ENCODE data around the gene RNF224. TPM values are rescaled to one million over a fixed set of nuclear protein-coding genes. Genes with fewer than 3 reads are reported as not detected.

RNF224 gene
- total and polyA plus RNA-seq, 4 experiments from 2014 or later = not detected

GRCh38 chr9:137222190-137223077 is 4.9 kb upstream of the RNF224 start, which contains the start of gene RNF208:
TSS of gene RNF208 (minus strand) at chr9:137222240. CDS start at chr9:137221212, 1,028 bp downstream.
- H3K4me3 ChIP-seq (ENCODE audit: low read length in 2 of 2) = peak within 1 kb of the TSS in 1 of 2 donors; percentile 70
- peaks cover 18% of the 10 kb centered on the region for H3K4me1 ChIP-seq (ENCODE audit: insufficient read depth, low read length)
- H3K4me3 Mint-ChIP-seq = peak within 1 kb of the TSS; percentile 62 to 84 (median 77)
- DNase-seq = no peak
- H3K9me3 Mint-ChIP-seq = no peaks in the 10 kb centered on the region
- H3K36me3 Mint-ChIP-seq = no peaks in the 10 kb centered on the region
- H3K27me3 ChIP-seq (ENCODE audit: insufficient read depth, low read length) = no peaks in the 10 kb centered on the region
- intact Hi-C loops (cut with micrococcal nuclease) = loop anchor here (1.0 to 5.0 kb wide), 12 partner anchors 14 to 495 kb away; partner anchors contain the start of genes ANAPC2, MAN1B1, NDOR1 and NELFB
- ChIA-PET POLR2A (ENCODE audit: partially characterized antibody) (interaction anchor here (0.7 to 6.8 kb wide), 19 partner anchors 14 to 431 kb away, joined by 3 to 61 read pairs (median 18); partner anchors contain the start of genes ANAPC2, CLIC3, EXD3 and MAN1B1), CTCF (ENCODE audit: partially characterized antibody) (interaction anchor here (0.7 to 2.5 kb wide), 5 partner anchors 13 to 127 kb away, joined by 3 to 12 read pairs (median 6); partner anchors contain the start of genes SSNA1 and TUBB4B)
- no peaks in the 10 kb centered on the region for H3K27me3 Mint-ChIP-seq
- H3K9me3 ChIP-seq (ENCODE audit: control insufficient read depth in 1 of 2, low read length in 2 of 2) = no peaks in the 10 kb centered on the region
- no peaks in the 10 kb centered on the region for H3K36me3 ChIP-seq (ENCODE audit: insufficient read depth, low read length)
- peaks cover 0 to 15% (median 3%) of the 10 kb centered on the region in 4 donors for H3K4me1 Mint-ChIP-seq
- H3K27ac Mint-ChIP-seq = peak within 1 kb of the TSS in 6 of 7 donors; percentile 27 to 86 (median 66)
- H3K27ac ChIP-seq (ENCODE audit: low read depth, low read length) = peak within 1 kb of the TSS; percentile 59

GRCh38 chr9:137223078-137223970 is 4.0 kb upstream of the RNF224 start:
- H3K4me1 ChIP-seq (ENCODE audit: insufficient read depth, low read length) = peaks cover 18% of the 10 kb centered on the region
- peak overlapping the region; percentile 66 to 85 for H3K4me3 ChIP-seq (ENCODE audit: low read length in 2 of 2)
- Mint-ChIP-seq H3K9me3 (no peaks in the 10 kb centered on the region), H3K4me3 (peak overlapping the region; percentile 62 to 84 (median 77)), H3K27ac (peak overlapping the region; percentile 42 to 87 (median 68)), H3K27me3 (peaks cover 2 to 3% of the 10 kb centered on the region in 2 donors), H3K36me3 (no peaks in the 10 kb centered on the region), H3K4me1 (peaks cover 2 to 19% (median 6%) of the 10 kb centered on the region in 4 donors)
- H3K27ac ChIP-seq (ENCODE audit: low read depth, low read length) = peak overlapping the region; percentile 83
- DNase-seq = peak; percentile 96 to 99 (median 99)
- CTCF ChIA-PET (ENCODE audit: partially characterized antibody) = interaction anchor here (0.7 to 2.5 kb wide), 7 partner anchors 12 to 128 kb away, joined by 3 to 12 read pairs (median 3); partner anchors contain the start of genes SSNA1 and TUBB4B
- H3K27me3 ChIP-seq (ENCODE audit: insufficient read depth, low read length) = no peaks in the 10 kb centered on the region
- H3K9me3 ChIP-seq (ENCODE audit: control insufficient read depth in 1 of 2, low read length in 2 of 2) = no peaks in the 10 kb centered on the region
- POLR2A ChIA-PET (ENCODE audit: partially characterized antibody) = interaction anchor here (0.8 to 6.8 kb wide), 20 partner anchors 10 to 432 kb away, joined by 3 to 61 read pairs (median 13); partner anchors contain the start of genes ANAPC2, CLIC3, EXD3 and MAN1B1
- no peaks in the 10 kb centered on the region for H3K36me3 ChIP-seq (ENCODE audit: insufficient read depth, low read length)
- intact Hi-C loops (cut with micrococcal nuclease) = loop anchor here (1.0 to 5.0 kb wide), 12 partner anchors 13 to 496 kb away; partner anchors contain the start of genes ANAPC2, MAN1B1, NDOR1 and NELFB

GRCh38 chr9:137224830-137225694 is 2.2 kb upstream of the RNF224 start, which contains the start of gene CYSRT1:
TSS of gene CYSRT1 (plus strand) at chr9:137225174. CDS start at chr9:137225622, 448 bp downstream.
- Histone ChIP-seq H3K9me3 (ENCODE audit: control insufficient read depth in 1 of 2, low read length in 2 of 2) (no peaks in the 10 kb centered on the region), H3K36me3 (ENCODE audit: insufficient read depth, low read length) (no peaks in the 10 kb centered on the region), H3K4me3 (ENCODE audit: low read length in 2 of 2) (peak within 1 kb of the TSS; percentile 66 to 85), H3K27ac (ENCODE audit: low read depth, low read length) (peak within 1 kb of the TSS; percentile 83), H3K4me1 (ENCODE audit: insufficient read depth, low read length) (peaks cover 18% of the 10 kb centered on the region), H3K27me3 (ENCODE audit: insufficient read depth, low read length) (no peaks in the 10 kb centered on the region)
- ChIA-PET CTCF (ENCODE audit: partially characterized antibody) (interaction anchor here (0.7 to 4.6 kb wide), 6 partner anchors 15 to 110 kb away, joined by 3 to 33 read pairs (median 4); partner anchors contain the start of genes TPRN and TUBB4B), POLR2A (ENCODE audit: partially characterized antibody) (interaction anchor here (1.0 to 4.2 kb wide), 9 partner anchors 8 to 139 kb away, joined by 3 to 47 read pairs (median 22); partner anchors contain the start of genes ANAPC2, MAN1B1, NELFB and SSNA1)
- peak within 1 kb of the TSS; percentile 62 to 84 (median 77) for H3K4me3 Mint-ChIP-seq
- H3K27me3 Mint-ChIP-seq = peaks cover 2 to 3% of the 10 kb centered on the region in 2 donors
- H3K9me3 Mint-ChIP-seq = no peaks in the 10 kb centered on the region
- H3K36me3 Mint-ChIP-seq = no peaks in the 10 kb centered on the region
- peaks cover 2 to 19% (median 6%) of the 10 kb centered on the region in 4 donors for H3K4me1 Mint-ChIP-seq
- H3K27ac Mint-ChIP-seq = peak within 1 kb of the TSS; percentile 61 to 87 (median 84)
- intact Hi-C loops (cut with micrococcal nuclease) = loop anchor here (5.0 kb wide), 1 partner anchor 498 kb away; no protein-coding TSS in a partner anchor
- DNase-seq = no peak

- Mint-ChIP-seq H3K9me3 (no peaks in the 10 kb centered on the region), H3K4me3 (no peak overlapping the region), H3K36me3 (no peaks in the 10 kb centered on the region), H3K27me3 (peaks cover 3 to 4% of the 10 kb centered on the region in 2 donors), H3K27ac (no peak overlapping the region), H3K4me1 (peaks cover 2 to 19% (median 6%) of the 10 kb centered on the region in 4 donors)
- ChIA-PET CTCF (ENCODE audit: partially characterized antibody) (interaction anchor here (1.1 to 4.6 kb wide), 5 partner anchors 19 to 179 kb away, joined by 3 to 33 read pairs (median 7); partner anchors contain the start of gene NPDC1), POLR2A (ENCODE audit: partially characterized antibody) (interaction anchor here (1.2 to 4.2 kb wide), 6 partner anchors 11 to 140 kb away, joined by 4 to 31 read pairs (median 8); partner anchors contain the start of genes ANAPC2, MAN1B1, SSNA1 and TUBB4B)
- H3K27ac ChIP-seq (ENCODE audit: low read depth, low read length) = no peak overlapping the region
- no peaks in the 10 kb centered on the region for H3K9me3 ChIP-seq (ENCODE audit: control insufficient read depth in 1 of 2, low read length in 2 of 2)
- intact Hi-C loops (cut with micrococcal nuclease) = no loop called here
- DNase-seq = no peak
- no peak overlapping the region for H3K4me3 ChIP-seq (ENCODE audit: low read length in 2 of 2)
- no peaks in the 10 kb centered on the region for H3K36me3 ChIP-seq (ENCODE audit: insufficient read depth, low read length)
- no peaks in the 10 kb centered on the region for H3K27me3 ChIP-seq (ENCODE audit: insufficient read depth, low read length)
- H3K4me1 ChIP-seq (ENCODE audit: insufficient read depth, low read length) = peaks cover 18% of the 10 kb centered on the region
Measured at GRCh38 chr9:137225699-137226331, 1.5 kb upstream of the RNF224 start.

GRCh38 chr9:137226338-137227053 is 806 bp upstream of the RNF224 start:
- no peak overlapping the region for H3K27ac ChIP-seq (ENCODE audit: low read depth, low read length)
- DNase-seq = no peak
- CTCF ChIA-PET (ENCODE audit: partially characterized antibody) = interaction anchor here (1.1 to 4.6 kb wide), 10 partner anchors 19 to 180 kb away, joined by 3 to 33 read pairs (median 6); partner anchors contain the start of genes ANAPC2, NPDC1 and SSNA1
- POLR2A ChIA-PET (ENCODE audit: partially characterized antibody) = interaction anchor here (0.8 to 4.2 kb wide), 9 partner anchors 10 to 139 kb away, joined by 3 to 31 read pairs (median 4); partner anchors contain the start of genes ANAPC2, MAN1B1, SSNA1 and TPRN
- no peaks in the 10 kb centered on the region for H3K9me3 Mint-ChIP-seq
- H3K27ac Mint-ChIP-seq = peak overlapping the region in 1 of 7 donors; percentile 42
- no peaks in the 10 kb centered on the region for H3K9me3 ChIP-seq (ENCODE audit: control insufficient read depth in 1 of 2, low read length in 2 of 2)
- peaks cover 18% of the 10 kb centered on the region for H3K4me1 ChIP-seq (ENCODE audit: insufficient read depth, low read length)
- H3K36me3 Mint-ChIP-seq = no peaks in the 10 kb centered on the region
- no peaks in the 10 kb centered on the region for H3K27me3 ChIP-seq (ENCODE audit: insufficient read depth, low read length)
- no peaks in the 10 kb centered on the region for H3K36me3 ChIP-seq (ENCODE audit: insufficient read depth, low read length)
- H3K27me3 Mint-ChIP-seq = peaks cover 3 to 4% of the 10 kb centered on the region in 2 donors
- intact Hi-C loops (cut with micrococcal nuclease) = loop anchor here (1.0 kb wide), 5 partner anchors 50 to 439 kb away; partner anchors contain the start of gene NPDC1
- H3K4me3 Mint-ChIP-seq = no peak overlapping the region
- no peak overlapping the region for H3K4me3 ChIP-seq (ENCODE audit: low read length in 2 of 2)
- peaks cover 2 to 19% (median 6%) of the 10 kb centered on the region in 4 donors for H3K4me1 Mint-ChIP-seq

All from CD4-positive, alpha-beta memory T cell (primary cell).